Measurements from ENCODE around the gene GPLD1.

DNA sequence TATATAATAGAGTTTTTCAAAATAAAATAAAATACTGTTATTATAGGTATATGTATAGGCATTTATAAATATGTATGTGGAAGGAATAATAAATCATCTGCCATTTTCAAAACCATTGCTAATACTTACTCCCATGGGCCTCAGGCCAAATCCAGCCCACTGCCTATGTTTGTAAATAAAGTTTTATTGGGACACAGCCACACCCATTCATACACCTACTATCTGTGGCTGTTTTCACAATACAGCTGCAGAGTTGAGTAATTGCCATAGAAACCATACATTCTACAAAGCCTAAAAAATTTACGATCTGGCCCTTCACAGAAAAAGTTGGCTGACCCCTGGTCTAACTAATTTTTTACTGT, 14.9 kb upstream of the GPLD1 start:
- no peak for TF ChIP-seq CTCF (IDR thresholded peaks at IDR 0.05; ENCODE audit: insufficient read depth, low read length, poor library complexity, severe bottlenecking)
- TF ChIP-seq EZH2phosphoT487 (conservative IDR thresholded peaks at IDR 0.05; ENCODE audit: low read length): no peak

Data from SU-DHL-6 (cell line).